WTC11 (cell line): ENCODE results near the gene EPB41L4B. TPM values are rescaled to one million over a fixed set of nuclear protein-coding genes. Genes with fewer than 3 reads are reported as not detected.
A peak's percentile ranks its signal among the peaks of the same experiment; 100 is the strongest.

ENCODE experiments used
- ATAC-seq: fragments of 200-7000 bp; cut with Tn5 transposase; 2 replicates; pipeline ENCODE4 v1.10.0; 2021; ENCODE audit warnings: mild to moderate bottlenecking, moderate library complexity
- CTCF ChIA-PET: fragments of 300-600 bp; sonication (Branson Sonifier 250); formaldehyde crosslinking; loops from one replicate; lab custom pipeline; 2021; ENCODE audit warnings: antibody characterized with exemption; lab: Charles Lee
- POLR2A ChIA-PET: fragments of 350-600 bp; sonication (Branson Sonifier 250); formaldehyde crosslinking; loops from one replicate; lab custom pipeline; 2021; ENCODE audit warnings: antibody characterized with exemption; lab: Charles Lee
- DNase-seq: peaks from one replicate; pipeline ENCODE4 v3.0.0; 2021; ENCODE audit warnings: low spot score
- H3K27ac Mint-ChIP-seq: 2 replicates; pipeline ENCODE4 v1.8.0; 2021; ENCODE audit warnings: mixed read lengths
- H3K27me3 Mint-ChIP-seq: 2 replicates; pipeline ENCODE4 v1.8.0; 2021; ENCODE audit warnings: low read depth, mild to moderate bottlenecking, moderate library complexity, mixed read lengths
- H3K36me3 Mint-ChIP-seq: 2 replicates; pipeline ENCODE4 v1.8.0; 2021; ENCODE audit warnings: mixed read lengths
- H3K4me1 Mint-ChIP-seq: 2 replicates; pipeline ENCODE4 v1.8.0; 2022; ENCODE audit warnings: mixed read lengths
- H3K4me3 Mint-ChIP-seq: 2 replicates; pipeline ENCODE4 v1.8.0; 2021; ENCODE audit warnings: mild to moderate bottlenecking, moderate library complexity, mixed read lengths
- H3K9me3 Mint-ChIP-seq: 2 replicates; pipeline ENCODE4 v1.8.0; 2021; ENCODE audit warnings: mixed read lengths
- ARID4B ChIP-seq: sonication (generic); formaldehyde crosslinking; IDR thresholded peaks from 2 replicates; pipeline ENCODE4 v1.8.0; 2023; ENCODE audit warnings: missing genetic modification reagents, mild to moderate bottlenecking, borderline replicate concordance
- CTCF ChIP-seq: fragments of 200-600 bp; IDR thresholded peaks from 2 replicates; pipeline ENCODE4 v1.8.0; 2022; ENCODE audit warnings: antibody characterized with exemption
- ELF4 ChIP-seq: sonication (generic); formaldehyde crosslinking; IDR thresholded peaks from 2 replicates; pipeline ENCODE4 v1.8.1; 2022; ENCODE audit warnings: low read depth, mild to moderate bottlenecking, moderate library complexity, missing genetic modification reagents
- ETV6 ChIP-seq: sonication (generic); formaldehyde crosslinking; IDR thresholded peaks from 2 replicates; pipeline ENCODE4 v1.8.1; 2022; ENCODE audit warnings: mild to moderate bottlenecking, missing genetic modification reagents
- FOXJ3 ChIP-seq: sonication (generic); formaldehyde crosslinking; IDR thresholded peaks from 2 replicates; pipeline ENCODE4 v1.9.0; 2021; ENCODE audit warnings: missing genetic modification reagents, mild to moderate bottlenecking, borderline replicate concordance
- JUN ChIP-seq: sonication (generic); formaldehyde crosslinking; IDR thresholded peaks from 2 replicates; pipeline ENCODE4 v1.8.0; 2023; ENCODE audit warnings: mild to moderate bottlenecking, missing genetic modification reagents
- PRDM15 ChIP-seq: sonication (generic); formaldehyde crosslinking; IDR thresholded peaks from 2 replicates; pipeline ENCODE4 v1.8.0; 2022; ENCODE audit warnings: missing genetic modification reagents
- USF2 ChIP-seq: sonication (generic); formaldehyde crosslinking; IDR thresholded peaks from 2 replicates; pipeline ENCODE4 v1.8.1; 2023; ENCODE audit warnings: mild to moderate bottlenecking, missing genetic modification reagents, moderate library complexity
- ZMAT4 ChIP-seq: fragments of 250-450 bp; sonication (Bioruptor Pico); IDR thresholded peaks from 2 replicates; pipeline ENCODE4 v1.9.0; 2021; ENCODE audit warnings: mild to moderate bottlenecking
- ZNF317 ChIP-seq: sonication (generic); formaldehyde crosslinking; IDR thresholded peaks from 2 replicates; pipeline ENCODE4 v1.8.1; 2023; ENCODE audit warnings: low read depth, mild to moderate bottlenecking, moderate library complexity, missing genetic modification reagents, borderline replicate concordance
- ZNF671 ChIP-seq: fragments of 250-450 bp; sonication (Bioruptor Pico); IDR thresholded peaks from 2 replicates; pipeline ENCODE4 v1.8.0; 2021; ENCODE audit warnings: mild to moderate bottlenecking
- total RNA-seq: library from RNA; stranded (reverse); gene quantifications from 3 replicates; pipeline ENCODE4 v1.2.3, GENCODE V29; 2021

Gene EPB41L4B
- total RNA-seq, 1 experiment from 2014 or later, result 20.0 TPM

GRCh38 chr9:109250311-109250741 lies 70.5 kb downstream of the EPB41L4B start:
- DNase-seq, result no peak
- H3K4me3 Mint-ChIP-seq, result no peak overlapping the region
- H3K9me3 Mint-ChIP-seq, result no peaks in the 10 kb centered on the region
- H3K4me1 Mint-ChIP-seq, result peaks cover 40% of the 10 kb centered on the region
- CTCF ChIA-PET, result interaction anchor here (0.6 to 1.9 kb wide), 5 partner anchors 9 to 69 kb away, joined by 3 to 5 read pairs (median 4); no protein-coding TSS in a partner anchor
- H3K36me3 Mint-ChIP-seq, result peaks cover 16% of the 10 kb centered on the region
- TF ChIP-seq ELF4 (CRISPR knock-in tag) (no peak), ZMAT4 (no peak), ZNF671 (CRISPR knock-in tag) (no peak), FOXJ3 (CRISPR knock-in tag) (no peak), PRDM15 (CRISPR knock-in tag) (0 out of 2 replicates have a peak, but pooled peaks have one; percentile 50), ETV6 (CRISPR knock-in tag) (no peak), JUN (CRISPR knock-in tag) (no peak)
- POLR2A ChIA-PET, result interaction anchor here (0.5 kb wide), 1 partner anchor 176 kb away, joined by 7 read pairs; no protein-coding TSS in a partner anchor
- no peak overlapping the region for H3K27ac Mint-ChIP-seq
- H3K27me3 Mint-ChIP-seq, result no peaks in the 10 kb centered on the region; the same call in 1 of the 2 replicates
- ATAC-seq, result no peak

- ChIA-PET CTCF (interaction anchor here (0.7 to 1.9 kb wide), 5 partner anchors 10 to 78 kb away, joined by 3 to 5 read pairs (median 4); no protein-coding TSS in a partner anchor), POLR2A (no interaction called here)
- TF ChIP-seq ZNF317, result no peak
- 0 out of 2 replicates have a peak, but pooled peaks have one; percentile 27 for TF ChIP-seq CTCF
- TF ChIP-seq ARID4B (CRISPR knock-in tag), result no peak
- H3K4me3 Mint-ChIP-seq, result no peak overlapping the region
- peak overlapping the region; percentile 69; the same call in 1 of the 2 replicates for H3K27ac Mint-ChIP-seq
- DNase-seq (peak; percentile 70), ATAC-seq (peak; percentile 70)
- no peaks in the 10 kb centered on the region; the same call in 1 of the 2 replicates for H3K27me3 Mint-ChIP-seq
- peaks cover 14% of the 10 kb centered on the region for H3K36me3 Mint-ChIP-seq
- H3K9me3 Mint-ChIP-seq, result no peaks in the 10 kb centered on the region
- H3K4me1 Mint-ChIP-seq, result peaks cover 42% of the 10 kb centered on the region
Observed at GRCh38 chr9:109249615-109250014, 71.2 kb downstream of the EPB41L4B start.

GRCh38 chr9:109248133-109248581 lies 72.7 kb downstream of the EPB41L4B start:
- DNase-seq (no peak), ATAC-seq (no peak)
- no peaks in the 10 kb centered on the region for H3K9me3 Mint-ChIP-seq
- H3K4me3 Mint-ChIP-seq, result no peak overlapping the region
- TF ChIP-seq USF2 (CRISPR knock-in tag), result no peak
- peaks cover 49% of the 10 kb centered on the region for H3K4me1 Mint-ChIP-seq
- H3K27ac Mint-ChIP-seq, result peak overlapping the region; percentile 29; the same call in 1 of the 2 replicates
- no peaks in the 10 kb centered on the region for H3K27me3 Mint-ChIP-seq
- CTCF ChIA-PET, result interaction anchor here (1.0 to 1.9 kb wide), 4 partner anchors 68 to 163 kb away, joined by 3 to 7 read pairs (median 4); no protein-coding TSS in a partner anchor
- POLR2A ChIA-PET, result no interaction called here
- peaks cover 12% of the 10 kb centered on the region for H3K36me3 Mint-ChIP-seq
